ENCODE results near the gene CPXM1. TPM values are rescaled to one million over a fixed set of nuclear protein-coding genes. Genes with fewer than 3 reads are reported as not detected.

CPXM1 gene
- total RNA-seq, 4 donors from 2014 or later = 1.9 to 7.1 (median 2.3) TPM; not detected in 1

- no peak for ATAC-seq
- 80% methylated on average over 1 of the region's 11 CpGs; no CpG with 5 or more reads in 1 of the 2 donors for WGBS, 2 donors (ENCODE audit: low coverage in 1 of 2)
- H3K4me1 ChIP-seq = peaks cover 0 to 11% (median 2%) of the 10 kb centered on the region in 3 donors
- H3K36me3 ChIP-seq = no peaks in the 10 kb centered on the region
- peaks cover 79% of the 10 kb centered on the region for H3K27me3 ChIP-seq
- no peak for TF ChIP-seq CTCF (IDR thresholded peaks at IDR 0.05)
- TF ChIP-seq POLR2A (IDR thresholded peaks at IDR 0.05) = no peak
- no peak for TF ChIP-seq POLR2AphosphoS5 (IDR thresholded peaks at IDR 0.05)
- no peak for TF ChIP-seq EP300 (IDR thresholded peaks at IDR 0.05)
- H3K27ac ChIP-seq = no peak overlapping the region
- no peaks in the 10 kb centered on the region for H3K9me3 ChIP-seq
- no peak overlapping the region for H3K4me3 ChIP-seq
Measured at GRCh38 chr20:2794866-2795447, 5.5 kb downstream of the CPXM1 start.

GRCh38 chr20:2794202-2794748 lies 6.2 kb downstream of the CPXM1 start:
- WGBS, 2 donors (ENCODE audit: low coverage in 1 of 2) = 79 to 81% methylated on average over 7 to 10 of the region's 23 CpGs
- Histone ChIP-seq H3K36me3 (no peaks in the 10 kb centered on the region), H3K27me3 (peaks cover 78% of the 10 kb centered on the region), H3K4me3 (no peak overlapping the region), H3K27ac (no peak overlapping the region), H3K4me1 (peaks cover 0 to 5% (median 0%) of the 10 kb centered on the region in 3 donors), H3K9me3 (no peaks in the 10 kb centered on the region)
- no peak for ATAC-seq
- TF ChIP-seq POLR2AphosphoS5 (IDR thresholded peaks at IDR 0.05) (no peak), EP300 (IDR thresholded peaks at IDR 0.05) (no peak), CTCF (IDR thresholded peaks at IDR 0.05) (no peak), POLR2A (IDR thresholded peaks at IDR 0.05) (no peak)

GRCh38 chr20:2793471-2793870 lies 7.0 kb downstream of the CPXM1 start:
- 70 to 90% methylated on average over 2 of the region's 6 CpGs for WGBS, 2 donors (ENCODE audit: low coverage in 1 of 2)
- no peak for ATAC-seq

GRCh38 chr20:2783908-2784566 lies 16.4 kb downstream of the CPXM1 start:
- H3K36me3 ChIP-seq = no peaks in the 10 kb centered on the region

More at GRCh38 chr20:2793471-2793870, 7.0 kb downstream of the CPXM1 start:
- Histone ChIP-seq H3K36me3 (no peaks in the 10 kb centered on the region), H3K27me3 (peaks cover 78% of the 10 kb centered on the region), H3K4me3 (no peak overlapping the region), H3K4me1 (no peaks in the 10 kb centered on the region), H3K9me3 (no peaks in the 10 kb centered on the region), H3K27ac (no peak overlapping the region)
- TF ChIP-seq POLR2A (IDR thresholded peaks at IDR 0.05) = no peak
- TF ChIP-seq POLR2AphosphoS5 (IDR thresholded peaks at IDR 0.05) = no peak

More at GRCh38 chr20:2783908-2784566, 16.4 kb downstream of the CPXM1 start:
- H3K4me1 ChIP-seq = no peaks in the 10 kb centered on the region
- 77 to 87% methylated on average over 6 of the region's 6 CpGs for WGBS, 2 donors (ENCODE audit: low coverage in 1 of 2)
- ATAC-seq = no peak
- TF ChIP-seq POLR2A (IDR thresholded peaks at IDR 0.05) (no peak), CTCF (IDR thresholded peaks at IDR 0.05) (no peak), POLR2AphosphoS5 (IDR thresholded peaks at IDR 0.05) (no peak), EP300 (IDR thresholded peaks at IDR 0.05) (no peak)
- no peak overlapping the region for H3K27ac ChIP-seq
- no peak overlapping the region for H3K4me3 ChIP-seq
- H3K27me3 ChIP-seq = peaks cover 9% of the 10 kb centered on the region
- peaks cover 0 to 12% (median 0%) of the 10 kb centered on the region in 3 donors for H3K9me3 ChIP-seq
